CD4-positive, alpha-beta T cell (primary cell): ENCODE measurements around the gene LRRC53. TPM values are rescaled to one million over a fixed set of nuclear protein-coding genes. Genes with fewer than 3 reads are reported as not detected.

Source experiments
- ATAC-seq: fragments of 200-7000 bp; cut with Tn5 transposase; one replicate; pipeline ENCODE4 v1.10.0; 2022; ENCODE audit warnings: mild to moderate bottlenecking; ENCODE audit not compliant: poor library complexity
- CTCF ChIA-PET: fragments of 350-600 bp; sonication (Branson Sonifier 250); formaldehyde crosslinking; loops from one replicate; lab custom pipeline; 2021; ENCODE audit warnings: antibody characterized with exemption, inconsistent platforms; lab: Charles Lee
- POLR2A ChIA-PET: fragments of 350-600 bp; sonication (Branson Sonifier 250); formaldehyde crosslinking; loops from one replicate; lab custom pipeline; 2021; ENCODE audit warnings: antibody characterized with exemption, inconsistent platforms; lab: Charles Lee
- DNase-seq, 14 experiments: peaks; one replicate each; pipeline ENCODE4 v3.0.0-alpha.2; 2013 to 2020; ENCODE audit warnings: mixed read lengths in 2 of 14
- H3K27ac ChIP-seq, 2 donors: one replicate each; pipeline versions ENCODE4 v1.5.1 to v1.7.0; 2013; ENCODE audit warnings: low read length in 2 of 2, low read depth in 1 of 2, mild to moderate bottlenecking in 1 of 2
- H3K27me3 ChIP-seq, 2 experiments: 1 replicate in 1 of 2; 2 replicates in 1 of 2; pipeline versions ENCODE4 v1.6.1 to v1.7.0; 2013; ENCODE audit warnings: low read length in 2 of 2, control low read depth in 1 of 2, mild to moderate bottlenecking in 1 of 2, moderate library complexity in 1 of 2; ENCODE audit not compliant: insufficient read depth in 2 of 2, control insufficient read depth in 1 of 2
- H3K36me3 ChIP-seq: one replicate; pipeline ENCODE4 v1.6.1; 2013; ENCODE audit warnings: low read length, control low read depth; ENCODE audit not compliant: insufficient read depth
- H3K4me1 ChIP-seq: one replicate; pipeline ENCODE4 v1.6.1; 2013; ENCODE audit warnings: low read length, control low read depth; ENCODE audit not compliant: insufficient read depth
- H3K4me3 ChIP-seq: one replicate; pipeline ENCODE4 v1.5.1; 2013; ENCODE audit warnings: mild to moderate bottlenecking, low read length, moderate library complexity
- H3K9me3 ChIP-seq, 2 experiments: 1 replicate in 1 of 2; 2 replicates in 1 of 2; pipeline versions ENCODE4 v1.6.1 to v1.7.0; 2013; ENCODE audit warnings: low read length in 2 of 2, mild to moderate bottlenecking in 2 of 2, control low read depth in 1 of 2, moderate library complexity in 1 of 2; ENCODE audit not compliant: control insufficient read depth in 1 of 2, insufficient read depth in 1 of 2
- H3K27ac Mint-ChIP-seq: one replicate; pipeline ENCODE4 v1.8.0; 2020; ENCODE audit warnings: mixed read lengths
- H3K27me3 Mint-ChIP-seq: one replicate; pipeline ENCODE4 v1.8.0; 2021; ENCODE audit warnings: mixed read lengths
- H3K36me3 Mint-ChIP-seq: one replicate; pipeline ENCODE4 v1.8.0; 2021; ENCODE audit warnings: low read depth, mixed read lengths
- H3K4me1 Mint-ChIP-seq: one replicate; pipeline ENCODE4 v1.8.0; 2021; ENCODE audit warnings: low read depth, mixed read lengths
- H3K4me3 Mint-ChIP-seq: one replicate; pipeline ENCODE4 v1.8.0; 2020; ENCODE audit warnings: mild to moderate bottlenecking, mixed read lengths
- H3K9me3 Mint-ChIP-seq: one replicate; pipeline ENCODE4 v1.8.0; 2020; ENCODE audit warnings: mixed read lengths
- intact Hi-C, 2 experiments: fragments of 100-400 bp; cut with DNase I in 1 of 2; cut with micrococcal nuclease in 1 of 2; formaldehyde crosslinking; loops; one replicate each; pipeline versions ENCODE4 v1.15.1 to v1.9.0; 2023 to 2025; cut with DNase I, micrococcal nuclease
- total RNA-seq, 174 experiments: library from RNA in 2 of 174; stranded (reverse) in 2 of 174; gene quantifications; one replicate each; pipeline ENCODE4 v1.2.3 and lab custom pipeline; 2021 to 2026
- TF ChIP-seq, protein P1 (sequence below): fragments of 200-600 bp; IDR thresholded peaks from one replicate; pipeline ENCODE4 v1.8.0; 2022; ENCODE audit warnings: antibody characterized with exemption, mild to moderate bottlenecking

LRRC53 gene
- total RNA-seq, 2 experiments from 2014 or later = not detected

DNA sequence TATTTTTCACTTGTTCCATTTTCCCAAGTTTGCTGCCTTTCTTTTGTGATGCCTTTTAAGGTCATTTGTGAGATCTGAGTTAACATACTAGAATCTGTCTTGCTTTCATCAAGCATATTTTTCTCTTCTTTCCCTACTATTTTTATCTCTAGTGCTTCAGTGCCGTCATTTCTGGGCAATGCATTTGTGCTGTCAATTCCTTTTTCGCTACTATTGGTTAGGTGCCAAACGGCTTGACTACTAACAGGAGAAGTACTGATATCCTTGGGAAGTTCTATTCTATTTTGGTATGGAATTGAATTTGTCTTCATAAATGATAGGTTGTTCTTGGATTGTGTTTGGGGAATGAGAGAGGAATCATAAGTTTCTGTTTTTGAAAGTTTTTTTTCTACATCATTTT is 42.2 kb downstream of the LRRC53 start:
- Mint-ChIP-seq H3K4me3 (no peak overlapping the region), H3K36me3 (no peaks in the 10 kb centered on the region), H3K27me3 (peaks cover 6% of the 10 kb centered on the region), H3K4me1 (no peaks in the 10 kb centered on the region), H3K9me3 (no peaks in the 10 kb centered on the region), H3K27ac (no peak overlapping the region)
- ChIA-PET POLR2A (no interaction called here), CTCF (no interaction called here)
- Histone ChIP-seq H3K4me1 (no peaks in the 10 kb centered on the region), H3K36me3 (no peaks in the 10 kb centered on the region), H3K27me3 (no peaks in the 10 kb centered on the region), H3K4me3 (no peak overlapping the region), H3K9me3 (peaks cover 0 to 4% of the 10 kb centered on the region in 2 experiments), H3K27ac (no peak overlapping the region)
- intact Hi-C loops = no loop called here
- ATAC-seq (no peak), DNase-seq (no peak)
- TF ChIP-seq, protein P1, sequence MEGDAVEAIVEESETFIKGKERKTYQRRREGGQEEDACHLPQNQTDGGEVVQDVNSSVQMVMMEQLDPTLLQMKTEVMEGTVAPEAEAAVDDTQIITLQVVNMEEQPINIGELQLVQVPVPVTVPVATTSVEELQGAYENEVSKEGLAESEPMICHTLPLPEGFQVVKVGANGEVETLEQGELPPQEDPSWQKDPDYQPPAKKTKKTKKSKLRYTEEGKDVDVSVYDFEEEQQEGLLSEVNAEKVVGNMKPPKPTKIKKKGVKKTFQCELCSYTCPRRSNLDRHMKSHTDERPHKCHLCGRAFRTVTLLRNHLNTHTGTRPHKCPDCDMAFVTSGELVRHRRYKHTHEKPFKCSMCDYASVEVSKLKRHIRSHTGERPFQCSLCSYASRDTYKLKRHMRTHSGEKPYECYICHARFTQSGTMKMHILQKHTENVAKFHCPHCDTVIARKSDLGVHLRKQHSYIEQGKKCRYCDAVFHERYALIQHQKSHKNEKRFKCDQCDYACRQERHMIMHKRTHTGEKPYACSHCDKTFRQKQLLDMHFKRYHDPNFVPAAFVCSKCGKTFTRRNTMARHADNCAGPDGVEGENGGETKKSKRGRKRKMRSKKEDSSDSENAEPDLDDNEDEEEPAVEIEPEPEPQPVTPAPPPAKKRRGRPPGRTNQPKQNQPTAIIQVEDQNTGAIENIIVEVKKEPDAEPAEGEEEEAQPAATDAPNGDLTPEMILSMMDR = no peak

GRCh38 chr1:74468982-74469603 is 43.3 kb downstream of the LRRC53 start:
- H3K27me3 ChIP-seq = no peaks in the 10 kb centered on the region
- no peak overlapping the region for H3K4me3 ChIP-seq
- no peaks in the 10 kb centered on the region for H3K36me3 Mint-ChIP-seq
- intact Hi-C loops = no loop called here
- H3K27ac ChIP-seq = no peak overlapping the region
- ATAC-seq (no peak), DNase-seq (no peak)
- no peaks in the 10 kb centered on the region for H3K9me3 Mint-ChIP-seq
- peaks cover 6% of the 10 kb centered on the region for H3K27me3 Mint-ChIP-seq
- H3K36me3 ChIP-seq = no peaks in the 10 kb centered on the region
- peaks cover 0 to 8% of the 10 kb centered on the region in 2 experiments for H3K9me3 ChIP-seq
- POLR2A ChIA-PET = no interaction called here
- CTCF ChIA-PET = no interaction called here
- no peak overlapping the region for H3K27ac Mint-ChIP-seq
- no peaks in the 10 kb centered on the region for H3K4me1 ChIP-seq
- H3K4me1 Mint-ChIP-seq = no peaks in the 10 kb centered on the region
- no peak overlapping the region for H3K4me3 Mint-ChIP-seq
- TF ChIP-seq, protein P1 = peak; percentile 14

GRCh38 chr1:74467786-74468377 is 44.5 kb downstream of the LRRC53 start:
- Mint-ChIP-seq H3K27ac (no peak overlapping the region), H3K9me3 (no peaks in the 10 kb centered on the region), H3K36me3 (no peaks in the 10 kb centered on the region), H3K4me1 (no peaks in the 10 kb centered on the region), H3K27me3 (peaks cover 6% of the 10 kb centered on the region), H3K4me3 (no peak overlapping the region)
- no peaks in the 10 kb centered on the region for H3K4me1 ChIP-seq
- H3K9me3 ChIP-seq = peaks cover 0 to 8% of the 10 kb centered on the region in 2 experiments
- TF ChIP-seq, protein P1 = no peak
- H3K27me3 ChIP-seq = no peaks in the 10 kb centered on the region
- no peak for ATAC-seq
- intact Hi-C loops = no loop called here
- H3K4me3 ChIP-seq = no peak overlapping the region
- H3K36me3 ChIP-seq = no peaks in the 10 kb centered on the region
- ChIA-PET POLR2A (no interaction called here), CTCF (interaction anchor here (1.0 kb wide), 1 partner anchor 9 kb away, joined by 3 read pairs; no protein-coding TSS in a partner anchor)
- H3K27ac ChIP-seq = no peak overlapping the region
- DNase-seq = no peak
